Smooth muscle cell (in vitro differentiated cells): ENCODE data around the gene ZRSR2. TPM values are rescaled to one million over a fixed set of nuclear protein-coding genes. Genes with fewer than 3 reads are reported as not detected.

ENCODE experiments used
- DNase-seq: peaks from one replicate; lab custom pipeline; 2025; ENCODE audit not compliant: unreplicated experiment; lab: John Stamatoyannopoulos, UW
- H2AFZ ChIP-seq: fragments of 200-600 bp; sonication (generic); 2 replicates; pipeline ENCODE4 v1.6.0; 2016; ENCODE audit warnings: antibody characterized with exemption, low read depth, mild to moderate bottlenecking
- H3F3A ChIP-seq: fragments of 200-600 bp; sonication (generic); 2 replicates; pipeline ENCODE4 v1.6.0; 2017; ENCODE audit warnings: antibody characterized with exemption, low read depth
- H3K27ac ChIP-seq: fragments of 200-600 bp; sonication (generic); 2 replicates; pipeline ENCODE4 v1.5.1; 2016; ENCODE audit warnings: low read depth, mild to moderate bottlenecking
- H3K27me3 ChIP-seq: fragments of 200-600 bp; sonication (generic); 2 replicates; pipeline ENCODE4 v1.6.1; 2016; ENCODE audit warnings: low read depth, mild to moderate bottlenecking
- H3K36me3 ChIP-seq: fragments of 200-600 bp; sonication (generic); 2 replicates; pipeline ENCODE4 v1.5.1; 2016; ENCODE audit warnings: low read depth
- H3K4me1 ChIP-seq: fragments of 200-600 bp; sonication (generic); 2 replicates; pipeline ENCODE4 v1.5.1; 2016; ENCODE audit warnings: low read depth
- H3K4me2 ChIP-seq: fragments of 200-600 bp; sonication (generic); 2 replicates; pipeline ENCODE4 v1.6.0; 2016; ENCODE audit warnings: mild to moderate bottlenecking
- H3K4me3 ChIP-seq: fragments of 200-600 bp; sonication (generic); 2 replicates; pipeline ENCODE4 v1.5.1; 2016; ENCODE audit warnings: mild to moderate bottlenecking
- H3K79me2 ChIP-seq: fragments of 200-600 bp; sonication (generic); 2 replicates; pipeline ENCODE4 v1.6.0; 2016; ENCODE audit warnings: low read depth, mild to moderate bottlenecking
- H3K9ac ChIP-seq: fragments of 200-600 bp; sonication (generic); 2 replicates; pipeline ENCODE4 v1.6.0; 2016; ENCODE audit warnings: low read depth
- H3K9me3 ChIP-seq: fragments of 200-600 bp; sonication (generic); replicated peaks from 2 replicates; pipeline ENCODE4 v1.5.1; 2016; ENCODE audit warnings: low read depth
- H4K20me1 ChIP-seq: fragments of 200-600 bp; sonication (generic); 2 replicates; pipeline ENCODE4 v1.6.0; 2016; ENCODE audit warnings: low read depth
- CTCF ChIP-seq: fragments of 200-600 bp; sonication (generic); IDR thresholded peaks from 2 replicates; pipeline ENCODE4 v1.5.1; 2017; ENCODE audit warnings: borderline replicate concordance, mild to moderate bottlenecking, antibody characterized with exemption; ENCODE audit not compliant: insufficient read depth, poor library complexity, severe bottlenecking
- WGBS: methylation state at CpG from one replicate; pipeline ENCODE4 v1.1.7; 2016; ENCODE audit warnings: low lambda C conversion rate; 5-methylcytosine and 5-hydroxymethylcytosine counted together
- polyA plus RNA-seq: library from polyadenylated mRNA; unstranded; fragments of >200 nt; fragmentation: Nextera tagmentation; extraction: Ambion mirVana; gene quantifications from 2 replicates; pipeline ENCODE4 v1.2.1, GENCODE V29; 2016
- total RNA-seq: library from RNA; depleted of rRNA; stranded (reverse); fragments of >200 nt; gene quantifications from 2 replicates; pipeline ENCODE4 v1.2.3, GENCODE V29; 2014

Gene ZRSR2
- total and polyA plus RNA-seq, 2 experiments from 2014 or later, result 7.1 to 23.9 TPM

- Histone ChIP-seq H3K27ac (no peak overlapping the region), H3K79me2 (peaks cover 97% of the 10 kb centered on the region), H3F3A (no peaks in the 10 kb centered on the region), H3K4me2 (no peak overlapping the region), H3K36me3 (peaks cover 13% of the 10 kb centered on the region), H3K9ac (no peak overlapping the region), H3K4me1 (peaks cover 47% of the 10 kb centered on the region), H3K4me3 (no peak overlapping the region), H3K9me3 (no peaks in the 10 kb centered on the region), H2AFZ (no peak overlapping the region), H3K27me3 (no peaks in the 10 kb centered on the region), H4K20me1 (peaks cover 48% of the 10 kb centered on the region)
- DNase-seq, result no peak
- 59% methylated on average over 5 of the region's 5 CpGs for WGBS
- peak; percentile 19 for TF ChIP-seq CTCF
These were observed 59.3 kb downstream of the ZRSR2 start for GRCh38 chrX:15849555-15849954.

- Histone ChIP-seq H3K9me3 (no peaks in the 10 kb centered on the region), H4K20me1 (peaks cover 25% of the 10 kb centered on the region), H3K36me3 (no peaks in the 10 kb centered on the region), H2AFZ (peak overlapping the region; percentile 50), H3K4me1 (peaks cover 45% of the 10 kb centered on the region), H3K27ac (peak overlapping the region; percentile 53), H3K9ac (peak overlapping the region; percentile 72), H3K4me2 (peak overlapping the region; percentile 89), H3K4me3 (peak overlapping the region; percentile 74), H3F3A (peaks cover 6% of the 10 kb centered on the region), H3K27me3 (no peaks in the 10 kb centered on the region), H3K79me2 (peaks cover 56% of the 10 kb centered on the region)
- WGBS, result 1% methylated on average over 14 of the region's 14 CpGs
- DNase-seq, result no peak
- no peak for TF ChIP-seq CTCF
These were observed 63.3 kb downstream of the ZRSR2 start for GRCh38 chrX:15853586-15854079.

GRCh38 chrX:15854080-15854655 lies 63.9 kb downstream of the ZRSR2 start:
- peak overlapping the region; percentile 89 for H3K4me2 ChIP-seq
- under 1% methylated on average over 42 of the region's 65 CpGs for WGBS
- no peaks in the 10 kb centered on the region for H3K27me3 ChIP-seq
- peaks cover 51% of the 10 kb centered on the region for H3K79me2 ChIP-seq
- peak overlapping the region; percentile 72 for H3K9ac ChIP-seq
- H3K4me3 ChIP-seq, result peak overlapping the region; percentile 74
- H4K20me1 ChIP-seq, result peaks cover 22% of the 10 kb centered on the region
- peak overlapping the region; percentile 53 for H3K27ac ChIP-seq
- TF ChIP-seq CTCF, result peak; percentile 38
- peak overlapping the region; percentile 50 for H2AFZ ChIP-seq
- H3K36me3 ChIP-seq, result no peaks in the 10 kb centered on the region
- DNase-seq, result peak; percentile 37
- peaks cover 6% of the 10 kb centered on the region for H3F3A ChIP-seq
- no peaks in the 10 kb centered on the region for H3K9me3 ChIP-seq
- H3K4me1 ChIP-seq, result peaks cover 39% of the 10 kb centered on the region
